HG02642 (cell line): Measurements from ENCODE around the gene COQ10B.
"Not testable (repeated sequence)": the region's sequence is repeated elsewhere in the genome, so short reads cannot be mapped to it uniquely, and the experiment has no call there.

Experiments used
- ATAC-seq: cut with Tn5 transposase; IDR thresholded peaks from one replicate; pipeline ENCODE4 v1.9.1; 2021; ENCODE audit warnings: mild to moderate bottlenecking; ENCODE audit not compliant: unreplicated experiment, poor library complexity

Gene COQ10B

DNA sequence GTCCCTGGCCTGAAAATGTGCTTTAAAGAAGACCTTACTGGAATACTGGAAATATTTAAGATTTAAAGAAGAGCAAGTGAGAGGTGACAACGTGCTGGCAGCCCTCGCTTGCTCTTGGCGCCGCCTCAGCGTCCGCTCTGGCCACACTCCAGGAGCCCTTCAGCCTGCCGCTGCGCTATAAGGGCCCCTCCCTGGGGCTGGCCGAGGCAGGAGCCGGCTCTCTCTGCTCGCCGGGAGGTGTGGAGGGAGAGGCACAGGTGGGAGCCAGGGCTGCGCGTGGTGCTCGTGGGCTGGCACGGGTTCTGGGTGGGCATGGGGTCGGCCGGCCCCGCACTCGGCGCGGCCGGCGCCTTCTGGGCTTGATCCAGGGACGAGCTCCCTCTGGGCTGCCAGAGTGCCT lies 2.9 kb upstream of the COQ10B start:
- ATAC-seq, result no peak

- ATAC-seq, result not testable (repeated sequence)
Measured at GRCh38 chr2:197450935-197451358, 2.4 kb upstream of the COQ10B start.

DNA sequence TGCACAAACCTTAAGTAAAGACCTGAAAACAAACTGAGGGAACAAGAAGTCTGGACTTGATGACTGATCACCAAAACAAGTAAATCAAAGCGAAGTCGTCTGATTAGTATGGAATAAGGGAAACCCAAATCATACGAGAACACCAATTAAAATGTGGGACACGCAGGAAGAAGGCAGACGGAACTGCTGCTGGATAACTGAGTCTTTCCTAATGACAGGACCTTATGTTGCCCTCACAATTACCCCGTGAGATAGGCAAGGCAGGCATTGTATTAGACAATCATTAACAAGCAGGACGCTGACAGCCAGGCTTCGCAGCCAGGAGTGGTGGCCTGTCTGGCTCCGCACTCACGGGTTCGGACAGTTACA lies 614 bp upstream of the COQ10B start:
- no peak for ATAC-seq

DNA sequence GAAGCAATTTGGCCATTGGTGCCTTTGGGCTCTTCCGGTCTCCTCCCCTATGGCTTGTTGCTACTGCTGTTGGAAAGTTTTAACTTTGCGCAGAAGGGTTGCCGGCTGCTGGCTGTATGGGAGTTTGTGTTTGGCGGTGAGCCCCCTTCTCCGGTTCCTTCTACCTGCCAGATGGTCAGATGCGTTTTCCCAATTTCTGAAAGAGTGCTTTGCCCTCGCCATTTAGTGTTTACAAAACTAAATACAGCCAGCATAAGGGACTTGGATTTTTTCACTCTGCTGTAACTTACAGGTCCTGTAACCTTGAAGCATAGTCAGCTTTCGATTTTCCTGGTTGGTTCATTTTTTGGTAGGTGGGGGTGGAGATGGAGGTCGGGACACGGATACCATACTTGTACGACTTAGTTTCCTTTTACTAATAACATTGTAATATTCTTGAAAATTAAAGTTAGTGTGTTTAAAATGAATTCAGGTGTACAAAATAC lies 604 bp downstream of the COQ10B start:
- peak; percentile 27 for ATAC-seq

- no peak for ATAC-seq
Measured at GRCh38 chr2:197454923-197455322, 1.6 kb downstream of the COQ10B start.

DNA sequence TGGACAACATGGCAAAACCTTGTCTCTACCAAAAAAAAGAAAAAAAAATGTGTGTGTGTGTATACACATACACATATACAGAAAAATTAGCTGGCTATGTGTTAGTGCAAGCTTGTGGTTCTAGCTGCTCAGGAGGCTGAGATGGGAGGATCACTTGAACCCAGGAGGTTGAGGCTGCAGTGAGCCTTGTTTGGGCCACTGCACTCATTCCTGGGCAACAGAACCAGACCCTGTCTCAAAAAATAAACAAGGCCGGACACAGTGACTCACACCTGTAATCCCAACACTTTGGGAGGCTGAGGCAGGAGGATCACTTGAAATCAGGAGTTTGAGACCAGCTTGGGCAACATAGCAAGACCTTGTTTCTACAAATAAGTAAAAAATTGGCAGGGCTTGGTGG lies 2.1 kb downstream of the COQ10B start:
- ATAC-seq, result no peak

DNA sequence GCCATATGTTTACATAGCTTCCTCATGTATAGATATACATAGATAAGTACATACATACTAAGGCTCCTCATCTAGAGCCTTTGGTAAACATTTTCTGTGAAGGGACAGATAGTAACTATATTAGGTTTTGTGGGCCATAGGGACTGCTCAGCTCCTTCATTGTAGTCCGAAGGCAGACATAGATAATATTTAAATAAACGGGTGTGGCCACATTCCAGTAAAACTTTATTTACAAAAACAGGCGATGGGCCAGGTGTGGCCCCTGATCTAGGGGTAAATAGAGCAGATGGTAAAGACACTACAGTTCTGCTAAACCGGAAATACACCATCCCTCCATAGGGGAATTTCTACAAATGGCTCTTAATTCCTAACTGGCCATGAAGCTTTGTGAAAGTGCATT lies 7.3 kb downstream of the COQ10B start:
- ATAC-seq, result no peak

DNA sequence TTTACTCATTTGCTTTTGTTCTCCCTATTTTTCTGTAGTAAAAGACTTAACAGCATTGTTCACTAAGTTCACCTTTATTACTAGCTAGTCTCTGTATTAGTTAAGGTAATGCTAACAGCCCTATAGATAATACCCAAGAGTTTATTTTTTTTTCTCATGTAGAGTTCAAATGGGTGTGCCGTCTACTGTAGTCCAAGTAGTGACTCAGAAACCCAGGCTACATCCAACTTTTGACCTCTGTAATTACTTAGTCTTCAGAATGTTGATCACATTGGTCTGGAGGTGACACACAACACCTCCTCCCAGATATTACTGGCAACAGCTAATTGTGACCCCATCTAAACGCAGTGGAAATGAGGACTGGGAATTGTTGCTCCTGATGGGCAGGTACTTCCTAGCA lies 7.7 kb downstream of the COQ10B start:
- ATAC-seq, result no peak

- ATAC-seq, result no peak
Measured at GRCh38 chr2:197464175-197464574, 10.8 kb downstream of the COQ10B start.

- ATAC-seq, result no peak
Measured at GRCh38 chr2:197472166-197472565, 18.8 kb downstream of the COQ10B start.

GRCh38 chr2:197477797-197478196 lies 24.4 kb downstream of the COQ10B start:
- no peak for ATAC-seq

DNA sequence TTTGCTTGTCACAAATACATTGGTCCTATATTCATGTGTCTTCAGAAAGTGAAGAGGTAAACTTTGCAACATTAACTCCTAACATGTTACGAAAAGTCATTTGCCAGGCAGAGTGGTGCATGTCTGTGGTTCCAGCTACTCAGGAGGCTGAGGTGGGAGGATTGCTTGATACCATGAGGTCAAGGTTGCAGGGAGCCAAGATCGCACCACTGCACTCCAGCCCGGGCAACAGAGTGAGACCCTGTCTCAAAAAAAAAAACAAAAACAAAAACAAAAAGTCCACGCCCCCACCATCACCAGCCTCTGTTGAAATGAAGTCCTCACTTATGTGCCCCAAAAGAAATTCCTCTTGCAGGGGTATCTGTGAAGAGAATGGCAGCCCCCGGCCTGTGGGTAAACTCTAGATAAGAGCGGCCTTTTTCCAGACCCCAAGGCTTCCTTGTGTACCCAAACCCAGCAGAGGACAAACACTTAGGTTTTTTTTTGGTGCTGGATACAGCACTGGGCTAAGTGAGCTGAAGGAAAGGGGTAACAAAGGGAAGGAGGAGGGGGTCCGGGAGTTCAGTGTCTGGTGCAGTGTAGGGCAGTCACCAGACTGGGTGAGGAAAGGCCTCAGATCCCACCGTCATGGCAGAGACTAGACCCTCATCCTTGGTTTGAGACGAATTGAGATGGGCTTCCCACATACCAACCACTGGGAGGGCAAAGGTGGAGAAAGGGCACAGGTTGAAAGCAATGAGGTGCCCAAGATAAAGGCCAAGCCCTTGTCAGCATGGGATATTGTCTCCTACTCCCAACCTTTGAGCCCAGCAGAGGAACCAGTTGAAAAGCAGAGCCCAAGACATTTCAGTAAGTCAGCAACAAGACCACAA lies 27.0 kb downstream of the COQ10B start:
- no peak for ATAC-seq

GRCh38 chr2:197484248-197484647 lies 30.9 kb downstream of the COQ10B start:
- not testable (repeated sequence) for ATAC-seq

DNA sequence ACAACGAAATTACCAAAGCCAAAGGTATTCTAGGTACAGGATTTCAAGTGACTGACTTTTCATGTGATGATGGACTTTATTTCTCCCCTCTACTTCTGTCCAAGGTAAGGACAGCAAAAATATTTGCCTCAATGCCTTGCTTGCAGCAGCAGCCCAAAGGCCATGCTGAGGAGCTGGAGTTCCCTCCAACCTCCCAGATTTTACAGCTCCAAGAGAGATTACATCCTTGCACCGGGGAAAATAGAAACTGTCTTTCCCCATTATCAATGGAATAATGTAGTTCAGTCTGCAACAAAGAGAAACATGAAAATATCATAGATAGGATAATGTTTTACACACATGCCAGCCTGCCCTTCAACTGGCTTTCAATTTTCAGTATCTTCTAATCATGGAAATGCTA lies 32.8 kb downstream of the COQ10B start:
- ATAC-seq, result no peak

- ATAC-seq, result no peak
Measured at GRCh38 chr2:197487385-197487784, 34.0 kb downstream of the COQ10B start.

- ATAC-seq, result no peak
Measured at GRCh38 chr2:197495433-197496134, 42.2 kb downstream of the COQ10B start.

- no peak for ATAC-seq
Measured at GRCh38 chr2:197496695-197497094, 43.3 kb downstream of the COQ10B start.

DNA sequence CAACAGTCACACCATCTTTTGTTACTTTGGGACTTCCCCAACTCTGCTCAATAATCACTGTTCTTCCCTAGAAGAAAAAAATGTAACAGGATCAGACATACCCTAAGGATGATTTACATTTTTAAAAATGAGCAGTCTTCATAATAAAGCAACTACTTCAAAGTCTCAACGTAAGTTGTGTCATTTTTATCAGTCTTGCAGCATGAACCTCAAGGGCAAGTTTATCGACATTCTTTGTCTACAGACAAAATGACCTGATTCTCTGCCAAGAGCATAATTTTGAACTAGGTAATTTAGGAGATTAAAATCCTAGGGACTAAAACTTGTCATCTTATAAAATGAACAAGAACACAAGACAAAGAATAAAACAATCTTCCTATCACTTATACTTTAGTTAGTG lies 44.0 kb downstream of the COQ10B start:
- no peak for ATAC-seq

DNA sequence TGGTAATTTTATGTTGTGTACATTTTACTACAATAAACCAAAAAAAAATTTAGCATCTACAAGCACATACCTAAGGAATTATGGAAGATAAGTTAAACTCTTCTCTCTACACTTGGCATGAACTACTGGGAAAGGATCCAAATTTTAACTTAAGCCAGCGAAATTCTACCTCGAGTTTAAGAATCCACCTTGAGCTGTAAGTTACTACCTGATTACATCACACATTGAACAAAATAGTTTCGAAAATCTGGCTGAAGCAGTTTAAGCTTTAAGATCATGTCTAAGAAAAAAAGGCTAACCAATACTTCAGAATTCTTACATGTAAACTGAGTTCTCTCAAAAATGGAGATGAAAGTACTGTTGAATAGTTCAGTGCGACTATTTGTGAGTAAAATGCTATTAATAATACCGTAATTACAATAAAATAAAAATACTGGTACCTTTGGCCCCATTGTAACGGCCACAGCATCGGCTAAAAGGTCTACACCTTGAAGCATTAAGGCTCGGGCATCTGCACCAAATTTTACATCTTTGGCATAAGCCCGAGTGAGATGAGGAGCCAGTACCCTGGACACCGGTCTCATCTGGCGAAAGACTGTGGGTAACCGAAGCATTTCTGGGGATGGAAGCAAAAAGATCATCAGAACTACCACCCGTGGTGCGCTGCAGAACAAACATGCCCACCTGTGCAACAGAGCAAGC lies 45.0 kb downstream of the COQ10B start:
- no peak for ATAC-seq

DNA sequence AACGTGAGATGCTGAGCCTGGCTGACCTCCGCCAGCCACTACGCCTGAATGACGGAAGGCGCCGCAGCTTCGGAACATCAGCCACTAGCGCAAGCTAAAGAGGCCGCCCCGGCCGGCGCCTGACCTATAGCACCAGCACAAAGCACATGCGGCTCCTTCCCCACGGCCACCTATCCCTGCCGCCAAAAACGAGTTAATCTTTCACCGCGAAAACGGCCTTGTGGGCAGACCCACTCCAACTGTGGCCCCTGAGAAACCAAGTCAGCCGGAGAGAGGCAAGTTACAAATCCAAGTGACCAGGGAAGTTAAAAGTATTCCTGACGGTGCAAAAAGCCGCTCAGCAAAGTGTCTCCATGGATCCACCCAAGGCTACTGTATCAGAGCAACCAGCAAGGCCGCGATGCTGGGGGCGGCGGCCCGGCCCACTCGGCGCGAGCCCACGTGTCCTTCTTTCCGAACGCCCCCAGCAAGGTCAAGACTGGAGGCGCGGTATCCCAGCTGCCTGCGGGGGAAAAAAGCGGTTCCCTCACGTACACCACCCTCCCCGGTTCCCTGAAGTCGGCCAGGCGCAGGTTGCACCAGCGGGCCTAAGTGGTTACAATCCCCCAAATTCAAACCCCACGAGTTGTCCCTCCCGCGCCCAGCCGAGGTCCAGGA lies 45.7 kb downstream of the COQ10B start:
- ATAC-seq, result peak; percentile 20
